Suprapubic skin (tissue), 4 donors: ENCODE results near the gene PRDM9.

Experiments used
- CTCF ChIP-seq, 2 donors: fragments of 200-600 bp in 1 of 2; fragments of 450-650 bp in 1 of 2; sonication (generic) in 1 of 2; IDR thresholded peaks; one replicate each; pipeline ENCODE4 v1.5.1; 2016 to 2019; ENCODE audit warnings: antibody characterized with exemption in 2 of 2, mild to moderate bottlenecking in 1 of 2, moderate library complexity in 1 of 2
- EP300 ChIP-seq: sonication (generic); formaldehyde crosslinking; IDR thresholded peaks from one replicate; pipeline ENCODE4 v1.6.1; 2017; ENCODE audit warnings: antibody characterized with exemption
- POLR2A ChIP-seq, 2 donors: fragments of 450-650 bp; IDR thresholded peaks; one replicate each; pipeline ENCODE4 v1.6.1; 2017; ENCODE audit warnings: antibody characterized with exemption in 2 of 2, mild to moderate bottlenecking in 2 of 2, moderate library complexity in 2 of 2
- POLR2AphosphoS5 ChIP-seq, 3 donors: sonication (generic); formaldehyde crosslinking; IDR thresholded peaks; one replicate each; pipeline ENCODE4 v1.6.1; 2017; ENCODE audit warnings: antibody characterized with exemption in 3 of 3

- TF ChIP-seq CTCF (IDR thresholded peaks at IDR 0.05) (no peak), POLR2A (IDR thresholded peaks at IDR 0.05) (no peak), EP300 (no peak), POLR2AphosphoS5 (IDR thresholded peaks at IDR 0.05) (no peak)
Observed at GRCh38 chr5:23571059-23571458, 63.6 kb downstream of the PRDM9 start.
